Stimulated activated memory B cell treated with anti-CD40 and anti-IgM and Interleukin-4, amounts not matched to agents 10 μg/mL and 1 μg/mL and 100 μg/mL, for 72 hours (primary cell): ENCODE results near the gene CSTPP1.

ENCODE experiments used
- ATAC-seq: fragments of 150-1000 bp; cut with Tn5 transposase; 2 replicates; pipeline ENCODE4 v1.10.0; 2021
- H3K27ac Mint-ChIP-seq: one replicate; pipeline ENCODE4 v1.8.0; 2022; ENCODE audit warnings: mild to moderate bottlenecking, mixed read lengths
- H3K27me3 Mint-ChIP-seq: one replicate; pipeline ENCODE4 v1.8.0; 2022; ENCODE audit warnings: mixed read lengths
- H3K36me3 Mint-ChIP-seq: one replicate; pipeline ENCODE4 v1.8.0; 2022; ENCODE audit warnings: mixed read lengths
- H3K4me1 Mint-ChIP-seq: one replicate; pipeline ENCODE4 v1.8.0; 2022; ENCODE audit warnings: mixed read lengths
- H3K4me3 Mint-ChIP-seq: one replicate; pipeline ENCODE4 v1.8.0; 2022; ENCODE audit warnings: mild to moderate bottlenecking, moderate library complexity, mixed read lengths
- H3K9me3 Mint-ChIP-seq: one replicate; pipeline ENCODE4 v1.8.0; 2022; ENCODE audit warnings: mixed read lengths

Gene CSTPP1

GRCh38 chr11:47014097-47014496 lies 77.5 kb downstream of the CSTPP1 start:
- H3K9me3 Mint-ChIP-seq, result peaks cover 3% of the 10 kb centered on the region
- ATAC-seq, result no peak
- H3K36me3 Mint-ChIP-seq, result peaks cover 34% of the 10 kb centered on the region
- H3K4me1 Mint-ChIP-seq, result no peaks in the 10 kb centered on the region
- no peak overlapping the region for H3K27ac Mint-ChIP-seq
- H3K4me3 Mint-ChIP-seq, result no peak overlapping the region
- no peaks in the 10 kb centered on the region for H3K27me3 Mint-ChIP-seq

GRCh38 chr11:47018637-47019036 lies 82.1 kb downstream of the CSTPP1 start:
- peaks cover 3% of the 10 kb centered on the region for H3K9me3 Mint-ChIP-seq
- peaks cover 17% of the 10 kb centered on the region for H3K36me3 Mint-ChIP-seq
- H3K4me1 Mint-ChIP-seq, result no peaks in the 10 kb centered on the region
- no peak overlapping the region for H3K27ac Mint-ChIP-seq
- ATAC-seq, result no peak
- H3K4me3 Mint-ChIP-seq, result no peak overlapping the region
- no peaks in the 10 kb centered on the region for H3K27me3 Mint-ChIP-seq

- H3K4me1 Mint-ChIP-seq, result no peaks in the 10 kb centered on the region
- peaks cover 3% of the 10 kb centered on the region for H3K9me3 Mint-ChIP-seq
- no peaks in the 10 kb centered on the region for H3K27me3 Mint-ChIP-seq
- no peak for ATAC-seq
- H3K27ac Mint-ChIP-seq, result no peak overlapping the region
- H3K4me3 Mint-ChIP-seq, result no peak overlapping the region
- H3K36me3 Mint-ChIP-seq, result peaks cover 6% of the 10 kb centered on the region
Measured at GRCh38 chr11:47020793-47021526, 84.4 kb downstream of the CSTPP1 start.

- peaks cover 3% of the 10 kb centered on the region for H3K9me3 Mint-ChIP-seq
- ATAC-seq, result no peak
- no peak overlapping the region for H3K27ac Mint-ChIP-seq
- H3K4me1 Mint-ChIP-seq, result no peaks in the 10 kb centered on the region
- no peaks in the 10 kb centered on the region for H3K27me3 Mint-ChIP-seq
- no peak overlapping the region for H3K4me3 Mint-ChIP-seq
- peaks cover 6% of the 10 kb centered on the region for H3K36me3 Mint-ChIP-seq
Measured at GRCh38 chr11:47021527-47021818, 84.9 kb downstream of the CSTPP1 start.

GRCh38 chr11:47021965-47022364 lies 85.4 kb downstream of the CSTPP1 start:
- ATAC-seq, result no peak
- H3K4me1 Mint-ChIP-seq, result no peaks in the 10 kb centered on the region
- H3K9me3 Mint-ChIP-seq, result peaks cover 3% of the 10 kb centered on the region
- peaks cover 6% of the 10 kb centered on the region for H3K36me3 Mint-ChIP-seq
- no peaks in the 10 kb centered on the region for H3K27me3 Mint-ChIP-seq
- H3K4me3 Mint-ChIP-seq, result no peak overlapping the region
- H3K27ac Mint-ChIP-seq, result no peak overlapping the region

- ATAC-seq, result no peak
- no peaks in the 10 kb centered on the region for H3K27me3 Mint-ChIP-seq
- H3K36me3 Mint-ChIP-seq, result peaks cover 3% of the 10 kb centered on the region
- H3K4me1 Mint-ChIP-seq, result no peaks in the 10 kb centered on the region
- no peak overlapping the region for H3K27ac Mint-ChIP-seq
- no peak overlapping the region for H3K4me3 Mint-ChIP-seq
- H3K9me3 Mint-ChIP-seq, result no peaks in the 10 kb centered on the region
Measured at GRCh38 chr11:47028195-47029093, 91.9 kb downstream of the CSTPP1 start.

GRCh38 chr11:47033439-47033838 lies 96.9 kb downstream of the CSTPP1 start:
- no peak for ATAC-seq
- H3K4me3 Mint-ChIP-seq, result no peak overlapping the region
- H3K4me1 Mint-ChIP-seq, result no peaks in the 10 kb centered on the region
- H3K27ac Mint-ChIP-seq, result no peak overlapping the region
- no peaks in the 10 kb centered on the region for H3K27me3 Mint-ChIP-seq
- H3K9me3 Mint-ChIP-seq, result no peaks in the 10 kb centered on the region
- H3K36me3 Mint-ChIP-seq, result peaks cover 8% of the 10 kb centered on the region

- Mint-ChIP-seq H3K4me3 (no peak overlapping the region), H3K4me1 (no peaks in the 10 kb centered on the region), H3K9me3 (no peaks in the 10 kb centered on the region), H3K27me3 (no peaks in the 10 kb centered on the region), H3K27ac (no peak overlapping the region), H3K36me3 (peaks cover 10% of the 10 kb centered on the region)
- no peak for ATAC-seq
Measured at GRCh38 chr11:47034091-47034490, 97.5 kb downstream of the CSTPP1 start.

- Mint-ChIP-seq H3K36me3 (peaks cover 12% of the 10 kb centered on the region), H3K27me3 (no peaks in the 10 kb centered on the region), H3K4me1 (no peaks in the 10 kb centered on the region), H3K4me3 (no peak overlapping the region), H3K9me3 (no peaks in the 10 kb centered on the region), H3K27ac (no peak overlapping the region)
- no peak for ATAC-seq
Measured at GRCh38 chr11:47035108-47035507, 98.5 kb downstream of the CSTPP1 start.

- H3K4me1 Mint-ChIP-seq, result no peaks in the 10 kb centered on the region
- no peaks in the 10 kb centered on the region for H3K9me3 Mint-ChIP-seq
- ATAC-seq, result no peak
- H3K36me3 Mint-ChIP-seq, result peaks cover 2% of the 10 kb centered on the region
- no peak overlapping the region for H3K4me3 Mint-ChIP-seq
- no peak overlapping the region for H3K27ac Mint-ChIP-seq
- H3K27me3 Mint-ChIP-seq, result no peaks in the 10 kb centered on the region
Measured at GRCh38 chr11:47044119-47044518, 107.6 kb downstream of the CSTPP1 start.

- Mint-ChIP-seq H3K4me1 (no peaks in the 10 kb centered on the region), H3K9me3 (no peaks in the 10 kb centered on the region)
Measured at GRCh38 chr11:47047972-47048371, 111.4 kb downstream of the CSTPP1 start.

GRCh38 chr11:47050284-47050683 lies 113.7 kb downstream of the CSTPP1 start:
- no peaks in the 10 kb centered on the region for H3K4me1 Mint-ChIP-seq
- H3K4me3 Mint-ChIP-seq, result no peak overlapping the region
- no peaks in the 10 kb centered on the region for H3K9me3 Mint-ChIP-seq

More at GRCh38 chr11:47047972-47048371, 111.4 kb downstream of the CSTPP1 start:
- ATAC-seq, result no peak
- Mint-ChIP-seq H3K4me3 (no peak overlapping the region), H3K27ac (no peak overlapping the region), H3K27me3 (no peaks in the 10 kb centered on the region), H3K36me3 (peaks cover 9% of the 10 kb centered on the region)

GRCh38 chr11:47051217-47051616 lies 114.7 kb downstream of the CSTPP1 start:
- no peak for ATAC-seq
- Mint-ChIP-seq H3K27ac (no peak overlapping the region), H3K9me3 (no peaks in the 10 kb centered on the region), H3K27me3 (no peaks in the 10 kb centered on the region), H3K4me3 (no peak overlapping the region), H3K36me3 (peaks cover 24% of the 10 kb centered on the region), H3K4me1 (no peaks in the 10 kb centered on the region)

More at GRCh38 chr11:47050284-47050683, 113.7 kb downstream of the CSTPP1 start:
- Mint-ChIP-seq H3K36me3 (peaks cover 24% of the 10 kb centered on the region), H3K27ac (no peak overlapping the region), H3K27me3 (no peaks in the 10 kb centered on the region)
- ATAC-seq, result no peak

- Mint-ChIP-seq H3K36me3 (peaks cover 25% of the 10 kb centered on the region), H3K4me1 (no peaks in the 10 kb centered on the region), H3K4me3 (no peak overlapping the region), H3K9me3 (no peaks in the 10 kb centered on the region), H3K27me3 (no peaks in the 10 kb centered on the region), H3K27ac (no peak overlapping the region)
- ATAC-seq, result no peak
Measured at GRCh38 chr11:47052165-47052564, 115.6 kb downstream of the CSTPP1 start.

GRCh38 chr11:47052576-47052975 lies 116.0 kb downstream of the CSTPP1 start:
- Mint-ChIP-seq H3K27ac (no peak overlapping the region), H3K9me3 (peaks cover 3% of the 10 kb centered on the region), H3K4me3 (no peak overlapping the region), H3K27me3 (no peaks in the 10 kb centered on the region), H3K4me1 (no peaks in the 10 kb centered on the region), H3K36me3 (peaks cover 29% of the 10 kb centered on the region)
- ATAC-seq, result no peak

GRCh38 chr11:47055534-47055933 lies 119.0 kb downstream of the CSTPP1 start:
- Mint-ChIP-seq H3K4me1 (no peaks in the 10 kb centered on the region), H3K27ac (no peak overlapping the region), H3K36me3 (peaks cover 47% of the 10 kb centered on the region), H3K27me3 (no peaks in the 10 kb centered on the region), H3K4me3 (no peak overlapping the region), H3K9me3 (peaks cover 4% of the 10 kb centered on the region)
- no peak for ATAC-seq
